BLaER1 (cell line): Measurements from ENCODE around the gene MAST2.

Experiments
- H3K27ac ChIP-seq: shearing (Covaris generic); formaldehyde crosslinking; 2 replicates; pipeline ENCODE4 v1.8.1; 2022
- H3K27me3 ChIP-seq: shearing (Covaris generic); formaldehyde crosslinking; 2 replicates; pipeline ENCODE4 v1.8.1; 2022
- H3K36me3 ChIP-seq: shearing (Covaris generic); formaldehyde crosslinking; 2 replicates; pipeline ENCODE4 v1.8.1; 2022
- H3K4me1 ChIP-seq: shearing (Covaris generic); formaldehyde crosslinking; 2 replicates; pipeline ENCODE4 v1.8.1; 2022
- H3K4me2 ChIP-seq: shearing (Covaris generic); formaldehyde crosslinking; 2 replicates; pipeline ENCODE4 v1.8.1; 2022
- H3K4me3 ChIP-seq: shearing (Covaris generic); formaldehyde crosslinking; 2 replicates; pipeline ENCODE4 v1.8.1; 2022
- H3K9ac ChIP-seq: shearing (Covaris generic); formaldehyde crosslinking; 2 replicates; pipeline ENCODE4 v1.8.1; 2022
- H3K9me3 ChIP-seq: shearing (Covaris generic); formaldehyde crosslinking; 2 replicates; pipeline ENCODE4 v1.8.1; 2022
- H4K20me1 ChIP-seq: shearing (Covaris generic); formaldehyde crosslinking; 2 replicates; pipeline ENCODE4 v1.8.1; 2022
- Cebpa-rat ChIP-seq: shearing (Covaris generic); IDR thresholded peaks from 2 replicates; pipeline ENCODE4 v1.8.1; 2022

The MAST2 gene

DNA sequence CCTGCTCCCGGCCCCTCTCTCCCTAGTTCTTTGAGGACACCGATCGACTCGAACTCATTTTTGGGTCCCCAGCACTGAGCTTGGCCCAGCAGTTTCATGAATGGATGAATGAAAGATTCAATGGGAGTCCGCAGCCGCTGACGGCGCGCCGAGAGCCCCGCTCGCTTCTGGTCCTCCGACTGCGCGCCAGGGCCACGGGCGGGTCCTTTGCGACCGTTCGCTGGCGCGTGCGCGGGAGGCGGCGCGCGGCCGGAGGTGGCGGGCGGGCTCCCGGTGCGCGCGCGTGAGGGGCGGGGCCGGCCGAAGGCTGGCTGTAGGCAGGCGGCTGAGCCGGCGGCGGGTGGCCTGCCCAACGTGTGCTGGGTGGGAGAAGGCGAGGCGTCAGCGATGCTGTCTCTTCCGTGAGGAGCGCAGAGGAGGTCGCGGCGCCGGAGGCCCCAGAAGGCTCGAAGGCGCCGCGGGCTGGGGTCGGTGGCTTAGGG is at the start of gene MAST2:
Gene MAST2, plus strand, starts transcription at position 314 of the 482 bp plus-strand sequence. CDS start 284 bp downstream, outside the sequence.
- Histone ChIP-seq H3K4me2 (peak within 1 kb of the TSS; percentile 87), H3K9me3 (no peaks in the 10 kb centered on the region), H3K27ac (0 out of 2 replicates have a peak within 1 kb of the TSS, but pooled peaks have one; percentile 27), H3K27me3 (no peaks in the 10 kb centered on the region), H3K36me3 (peaks cover 16% of the 10 kb centered on the region), H3K4me1 (peaks cover 25% of the 10 kb centered on the region), H3K4me3 (peak within 1 kb of the TSS; percentile 76), H3K9ac (peak within 1 kb of the TSS; percentile 75), H4K20me1 (peaks cover 20% of the 10 kb centered on the region; the same call in 1 of the 2 replicates)
- no peak for TF ChIP-seq Cebpa-rat

- H3K4me1 ChIP-seq: peaks cover 8% of the 10 kb centered on the region
- no peak overlapping the region for H3K4me3 ChIP-seq
- no peaks in the 10 kb centered on the region for H4K20me1 ChIP-seq
- no peaks in the 10 kb centered on the region; the same call in 1 of the 2 replicates for H3K36me3 ChIP-seq
- H3K9ac ChIP-seq: no peak overlapping the region
- H3K9me3 ChIP-seq: peaks cover 34% of the 10 kb centered on the region
- TF ChIP-seq Cebpa-rat: no peak
- no peak overlapping the region for H3K27ac ChIP-seq
- no peaks in the 10 kb centered on the region for H3K27me3 ChIP-seq
- no peak overlapping the region for H3K4me2 ChIP-seq
Measured at GRCh38 chr1:45755697-45756096, 47.7 kb upstream of the MAST2 start.

DNA sequence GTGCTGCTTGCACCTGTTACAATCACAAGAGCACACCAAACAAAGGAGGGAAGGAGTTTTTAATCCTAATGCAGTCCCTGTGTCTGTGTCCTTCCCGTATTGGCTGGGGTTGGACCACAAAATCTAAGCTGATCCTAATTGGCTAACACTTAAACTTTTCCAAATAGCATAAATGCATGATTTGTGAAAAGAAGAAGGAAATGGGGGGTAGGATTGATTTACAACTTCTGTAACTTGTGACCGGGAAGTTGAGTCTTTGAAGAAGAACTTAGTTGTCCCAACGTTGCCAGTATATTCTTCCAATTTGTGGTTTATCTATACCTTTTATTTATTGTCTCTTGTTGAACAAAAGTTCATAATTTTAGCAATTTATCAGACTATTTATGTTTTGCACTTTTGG is 41.1 kb upstream of the MAST2 start:
- H3K9me3 ChIP-seq: peaks cover 13% of the 10 kb centered on the region
- TF ChIP-seq Cebpa-rat: no peak

DNA sequence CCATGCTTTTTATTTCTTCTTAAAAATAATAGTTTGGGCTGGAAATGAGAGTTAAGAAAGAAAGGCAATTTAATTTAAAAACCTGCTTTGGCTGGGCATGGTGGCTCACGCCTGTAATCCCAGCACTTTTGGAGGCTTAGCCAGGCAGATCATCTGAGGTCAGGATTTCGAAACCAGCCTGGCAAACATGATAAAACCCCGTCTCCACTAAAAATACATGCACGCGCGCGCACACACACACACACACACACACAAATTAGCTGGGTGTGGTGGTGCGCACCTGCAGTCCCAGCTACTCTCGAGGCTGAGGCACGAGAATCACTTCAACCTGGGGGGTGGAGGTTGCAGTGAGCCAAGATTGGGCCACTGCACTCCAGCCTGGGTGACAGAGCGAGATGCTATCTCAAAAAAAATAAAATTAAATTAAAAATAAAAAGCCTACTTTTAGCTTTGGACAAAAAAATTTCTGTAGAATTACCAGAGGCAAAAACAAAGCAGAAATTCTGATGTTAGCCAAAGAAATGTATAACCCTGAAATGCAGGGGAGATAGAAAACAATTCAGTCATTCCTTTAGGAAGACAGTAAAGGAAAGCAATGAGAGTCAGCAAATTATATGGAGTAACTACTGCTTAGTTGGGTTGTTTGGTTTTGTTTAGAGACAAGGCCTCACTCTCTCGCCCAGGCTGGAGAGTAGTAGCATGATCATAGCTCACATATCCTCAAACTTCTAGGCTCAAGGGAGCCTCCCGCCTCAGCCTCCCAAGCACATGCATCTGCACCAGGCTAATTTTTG is 37.2 kb upstream of the MAST2 start:
- H3K4me2 ChIP-seq: peak overlapping the region; percentile 61; the same call in 1 of the 2 replicates
- H4K20me1 ChIP-seq: no peaks in the 10 kb centered on the region
- H3K9ac ChIP-seq: no peak overlapping the region
- peaks cover 13% of the 10 kb centered on the region for H3K4me1 ChIP-seq
- no peak for TF ChIP-seq Cebpa-rat
- no peaks in the 10 kb centered on the region for H3K36me3 ChIP-seq
- H3K27ac ChIP-seq: no peak overlapping the region
- no peaks in the 10 kb centered on the region for H3K27me3 ChIP-seq
- peaks cover 13% of the 10 kb centered on the region for H3K9me3 ChIP-seq
- no peak overlapping the region for H3K4me3 ChIP-seq

More for the DNA sequence above, 41.1 kb upstream of the MAST2 start:
- H3K27me3 ChIP-seq: no peaks in the 10 kb centered on the region
- no peak overlapping the region for H3K27ac ChIP-seq
- no peak overlapping the region for H3K4me3 ChIP-seq
- no peak overlapping the region for H3K4me2 ChIP-seq
- H4K20me1 ChIP-seq: no peaks in the 10 kb centered on the region
- peaks cover 11% of the 10 kb centered on the region for H3K4me1 ChIP-seq
- H3K9ac ChIP-seq: no peak overlapping the region
- H3K36me3 ChIP-seq: no peaks in the 10 kb centered on the region

DNA sequence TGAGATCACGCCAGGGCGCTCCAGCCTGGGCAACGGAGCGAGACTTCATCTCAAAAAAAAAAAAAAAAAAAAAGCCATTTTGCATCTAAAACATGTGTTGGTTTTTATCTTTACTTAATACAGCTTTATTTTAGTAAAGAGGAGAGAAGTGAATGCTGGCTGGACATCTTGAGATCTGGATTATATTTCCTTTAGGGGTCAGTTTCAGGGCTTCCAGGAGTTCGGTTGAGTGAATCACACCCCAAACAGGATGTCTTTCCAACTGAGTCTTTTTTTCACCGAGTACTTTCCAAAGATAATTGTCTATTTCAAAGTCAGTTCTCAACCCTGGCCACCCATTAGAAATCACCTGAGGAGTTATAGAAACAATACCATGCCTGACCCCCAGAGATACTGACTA is 36.4 kb upstream of the MAST2 start:
- peaks cover 13% of the 10 kb centered on the region for H3K4me1 ChIP-seq
- no peak overlapping the region for H3K4me3 ChIP-seq
- H3K36me3 ChIP-seq: no peaks in the 10 kb centered on the region
- H3K27me3 ChIP-seq: no peaks in the 10 kb centered on the region
- no peak overlapping the region for H3K27ac ChIP-seq
- H3K9ac ChIP-seq: no peak overlapping the region
- H3K4me2 ChIP-seq: peak overlapping the region; percentile 61
- H4K20me1 ChIP-seq: no peaks in the 10 kb centered on the region
- no peak for TF ChIP-seq Cebpa-rat
- peaks cover 7% of the 10 kb centered on the region for H3K9me3 ChIP-seq

- Histone ChIP-seq H3K4me1 (peaks cover 13% of the 10 kb centered on the region), H3K9ac (no peak overlapping the region), H3K4me2 (no peak overlapping the region)
Measured at GRCh38 chr1:45769261-45769932, 34.0 kb upstream of the MAST2 start.

DNA sequence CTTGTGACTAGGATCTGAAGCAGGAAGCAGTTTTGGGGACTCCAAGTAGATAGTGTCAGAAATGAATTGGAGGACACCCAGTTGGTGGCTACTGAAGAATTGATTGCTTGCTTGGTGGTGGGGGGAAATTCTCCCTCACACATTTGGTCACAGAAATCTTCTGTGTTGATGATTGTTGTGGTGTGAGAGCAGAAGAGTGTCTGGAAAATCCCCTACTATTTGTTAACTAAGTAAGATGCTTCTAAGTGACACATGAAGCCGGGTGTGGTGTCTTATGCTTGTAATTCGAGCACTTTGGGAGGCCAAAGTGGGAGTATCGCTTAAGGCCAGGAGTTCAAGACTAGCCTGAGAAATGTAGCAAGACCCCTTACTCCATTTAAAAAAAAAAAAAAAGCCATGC is 30.4 kb upstream of the MAST2 start:
- Histone ChIP-seq H3K9me3 (no peaks in the 10 kb centered on the region), H3K36me3 (no peaks in the 10 kb centered on the region), H3K27ac (no peak overlapping the region), H4K20me1 (no peaks in the 10 kb centered on the region), H3K4me3 (no peak overlapping the region), H3K4me2 (no peak overlapping the region), H3K4me1 (no peaks in the 10 kb centered on the region), H3K9ac (no peak overlapping the region), H3K27me3 (no peaks in the 10 kb centered on the region)
- TF ChIP-seq Cebpa-rat: no peak

More at GRCh38 chr1:45769261-45769932, 34.0 kb upstream of the MAST2 start:
- Histone ChIP-seq H4K20me1 (no peaks in the 10 kb centered on the region), H3K9me3 (peaks cover 3% of the 10 kb centered on the region; the same call in 1 of the 2 replicates), H3K27me3 (no peaks in the 10 kb centered on the region), H3K27ac (no peak overlapping the region), H3K36me3 (no peaks in the 10 kb centered on the region), H3K4me3 (no peak overlapping the region)
- no peak for TF ChIP-seq Cebpa-rat

GRCh38 chr1:45775794-45776193 is 27.6 kb upstream of the MAST2 start:
- Histone ChIP-seq H3K36me3 (no peaks in the 10 kb centered on the region), H3K9me3 (no peaks in the 10 kb centered on the region), H4K20me1 (no peaks in the 10 kb centered on the region), H3K27me3 (no peaks in the 10 kb centered on the region), H3K4me2 (no peak overlapping the region), H3K9ac (no peak overlapping the region), H3K27ac (no peak overlapping the region), H3K4me3 (no peak overlapping the region), H3K4me1 (no peaks in the 10 kb centered on the region)
- TF ChIP-seq Cebpa-rat: no peak

- H3K4me2 ChIP-seq: peak overlapping the region; percentile 78
- H4K20me1 ChIP-seq: no peaks in the 10 kb centered on the region
- H3K9ac ChIP-seq: no peak overlapping the region
- H3K27ac ChIP-seq: no peak overlapping the region
- no peaks in the 10 kb centered on the region for H3K9me3 ChIP-seq
- no peaks in the 10 kb centered on the region for H3K36me3 ChIP-seq
- TF ChIP-seq Cebpa-rat: no peak
- H3K4me3 ChIP-seq: no peak overlapping the region
- H3K27me3 ChIP-seq: no peaks in the 10 kb centered on the region
- H3K4me1 ChIP-seq: peaks cover 47% of the 10 kb centered on the region
Measured at GRCh38 chr1:45785583-45785982, 17.8 kb upstream of the MAST2 start.

DNA sequence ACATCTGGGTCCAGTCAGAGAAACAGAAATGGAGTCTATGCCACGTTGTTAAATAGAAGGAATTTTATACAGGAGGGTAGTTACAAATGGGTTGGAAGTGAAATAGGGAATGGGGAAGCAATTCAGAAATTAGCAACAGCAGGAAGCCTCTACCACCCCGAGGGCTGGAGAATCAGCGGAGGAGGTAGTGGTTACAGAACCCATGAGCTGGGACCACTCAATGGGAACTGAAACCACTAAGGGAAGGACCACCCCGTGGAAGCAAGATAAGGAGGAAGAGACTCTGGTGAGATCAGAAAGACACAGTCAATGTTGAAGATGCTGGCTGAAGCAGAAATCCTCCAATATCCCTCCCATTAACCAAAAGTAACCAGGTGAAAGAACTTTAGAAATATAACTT is 15.5 kb upstream of the MAST2 start:
- H3K9me3 ChIP-seq: no peaks in the 10 kb centered on the region
- TF ChIP-seq Cebpa-rat: no peak
- H3K4me3 ChIP-seq: no peak overlapping the region
- no peak overlapping the region for H3K27ac ChIP-seq
- no peaks in the 10 kb centered on the region for H4K20me1 ChIP-seq
- no peaks in the 10 kb centered on the region for H3K27me3 ChIP-seq
- H3K36me3 ChIP-seq: no peaks in the 10 kb centered on the region
- H3K9ac ChIP-seq: no peak overlapping the region
- H3K4me2 ChIP-seq: peak overlapping the region; percentile 76
- H3K4me1 ChIP-seq: peaks cover 51% of the 10 kb centered on the region
